ENCODE measurements around the gene FADS2. TPM values are rescaled to one million over a fixed set of nuclear protein-coding genes. Genes with fewer than 3 reads are reported as not detected.

FADS2 gene
- total RNA-seq, 1 experiment from 2014 or later, result 514 TPM

- intact Hi-C loops (cut with micrococcal nuclease; ENCODE audit: unreplicated experiment), result no loop called here
- Histone ChIP-seq H3F3A (ENCODE audit: insufficient read depth, low read depth) (no peaks in the 10 kb centered on the region), H3K9me2 (ENCODE audit: insufficient read depth) (no peaks in the 10 kb centered on the region), H3K9me3 (ENCODE audit: insufficient read depth, low read depth) (no peaks in the 10 kb centered on the region), H3K79me2 (ENCODE audit: low read depth) (no peaks in the 10 kb centered on the region), H3K27ac (no peak overlapping the region), H3K27me3 (ENCODE audit: insufficient read depth, low read depth) (no peaks in the 10 kb centered on the region), H3K4me1 (replicated peaks; ENCODE audit: insufficient read depth) (no peaks in the 10 kb centered on the region; the same call in 1 of the 2 replicates), H3K36me3 (ENCODE audit: low read depth) (no peaks in the 10 kb centered on the region), H3K4me2 (no peak overlapping the region), H2AFZ (no peak overlapping the region), H3K4me3 (no peak overlapping the region), H4K20me1 (ENCODE audit: insufficient read depth) (no peaks in the 10 kb centered on the region)
- TF ChIP-seq CTCF (conservative IDR thresholded peaks at IDR 0.05), result no peak
- no peak for TF ChIP-seq EZH2 (IDR thresholded peaks at IDR 0.05; ENCODE audit: low read depth)
- no peak for DNase-seq
- ChIA-PET POLR2A (ENCODE audit: unreplicated experiment) (no interaction called here), CTCF (interaction anchor here (0.6 to 1.3 kb wide), 3 partner anchors 13 to 204 kb away, joined by 3 to 7 read pairs (median 3); no protein-coding TSS in a partner anchor)
- no TSS peak for BruUV-seq (replicated peaks)
Observed at GRCh38 chr11:61902313-61902712, 74.2 kb downstream of the FADS2 start.

DNA sequence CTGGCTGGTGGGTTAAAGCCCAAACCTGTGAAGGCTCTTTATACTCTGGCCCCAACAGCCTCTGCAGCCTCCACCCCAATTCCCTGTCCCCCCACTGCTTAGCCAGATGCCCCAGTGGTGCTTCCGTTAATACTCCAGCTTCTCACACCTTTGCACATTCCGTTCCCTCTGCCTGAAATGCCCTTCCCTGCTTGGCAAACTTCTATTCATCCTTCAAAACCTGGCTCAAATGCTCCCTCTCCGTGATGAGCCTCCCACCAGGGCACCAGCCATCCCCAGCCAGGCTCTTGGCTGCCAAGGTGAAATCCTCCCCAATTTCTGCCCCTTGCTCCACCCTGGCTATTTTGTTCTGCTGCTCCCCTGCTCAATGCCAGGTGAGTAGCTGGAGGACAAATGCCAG lies 75.7 kb downstream of the FADS2 start:
- POLR2A ChIA-PET (ENCODE audit: unreplicated experiment), result no interaction called here
- no peaks in the 10 kb centered on the region; the same call in 1 of the 2 replicates for H3K4me1 ChIP-seq (replicated peaks; ENCODE audit: insufficient read depth)
- H3K4me2 ChIP-seq, result no peak overlapping the region
- no peaks in the 10 kb centered on the region for H4K20me1 ChIP-seq (ENCODE audit: insufficient read depth)
- no peak overlapping the region for H3K4me3 ChIP-seq
- intact Hi-C loops (cut with micrococcal nuclease; ENCODE audit: unreplicated experiment), result no loop called here
- no peaks in the 10 kb centered on the region for H3K9me3 ChIP-seq (ENCODE audit: insufficient read depth, low read depth)
- H3K79me2 ChIP-seq (ENCODE audit: low read depth), result no peaks in the 10 kb centered on the region
- H3K36me3 ChIP-seq (ENCODE audit: low read depth), result no peaks in the 10 kb centered on the region
- no peak for DNase-seq
- no peak overlapping the region for H3K27ac ChIP-seq
- H2AFZ ChIP-seq, result no peak overlapping the region
- H3K27me3 ChIP-seq (ENCODE audit: insufficient read depth, low read depth), result no peaks in the 10 kb centered on the region
- no peaks in the 10 kb centered on the region for H3K9me2 ChIP-seq (ENCODE audit: insufficient read depth)
- TF ChIP-seq CTCF (conservative IDR thresholded peaks at IDR 0.05), result no peak
- no peak for TF ChIP-seq EZH2 (IDR thresholded peaks at IDR 0.05; ENCODE audit: low read depth)
- H3F3A ChIP-seq (ENCODE audit: insufficient read depth, low read depth), result no peaks in the 10 kb centered on the region
- CTCF ChIA-PET, result interaction anchor here (0.7 kb wide), 1 partner anchor 281 kb away, joined by 3 read pairs; no protein-coding TSS in a partner anchor
- no TSS peak for BruUV-seq (replicated peaks)

- H3K27me3 ChIP-seq (ENCODE audit: insufficient read depth, low read depth), result no peaks in the 10 kb centered on the region
- ChIA-PET POLR2A (ENCODE audit: unreplicated experiment) (interaction anchor here (0.6 kb wide), 2 partner anchors 15 to 148 kb away, joined by 3 to 10 read pairs; no protein-coding TSS in a partner anchor), CTCF (interaction anchor here (0.7 kb wide), 1 partner anchor 281 kb away, joined by 3 read pairs; no protein-coding TSS in a partner anchor)
- H3K4me3 ChIP-seq, result no peak overlapping the region
- BruUV-seq (replicated peaks), result no TSS peak
- H3K79me2 ChIP-seq (ENCODE audit: low read depth), result no peaks in the 10 kb centered on the region
- DNase-seq, result no peak
- no peaks in the 10 kb centered on the region for H3K4me1 ChIP-seq (replicated peaks; ENCODE audit: insufficient read depth)
- TF ChIP-seq CTCF (conservative IDR thresholded peaks at IDR 0.05) (no peak), EZH2 (IDR thresholded peaks at IDR 0.05; ENCODE audit: low read depth) (no peak)
- H3K27ac ChIP-seq, result no peak overlapping the region
- no peaks in the 10 kb centered on the region for H3K9me3 ChIP-seq (ENCODE audit: insufficient read depth, low read depth)
- no peaks in the 10 kb centered on the region for H4K20me1 ChIP-seq (ENCODE audit: insufficient read depth)
- no peaks in the 10 kb centered on the region for H3K36me3 ChIP-seq (ENCODE audit: low read depth)
- no peak overlapping the region for H2AFZ ChIP-seq
- no peak overlapping the region for H3K4me2 ChIP-seq
- intact Hi-C loops (cut with micrococcal nuclease; ENCODE audit: unreplicated experiment), result no loop called here
- no peaks in the 10 kb centered on the region for H3F3A ChIP-seq (ENCODE audit: insufficient read depth, low read depth)
- H3K9me2 ChIP-seq (ENCODE audit: insufficient read depth), result no peaks in the 10 kb centered on the region
Observed at GRCh38 chr11:61904539-61905048, 76.5 kb downstream of the FADS2 start.
